SK-N-SH treated with all-trans-retinoic acid at 6 μM for 48 hours (cell line): ENCODE data around the gene IQSEC1.

Experiments
- ATAC-seq: fragments of 200-7000 bp; cut with Tn5 transposase; 3 replicates; pipeline ENCODE4 v1.9.1; 2020; ENCODE audit warnings: mild to moderate bottlenecking, moderate library complexity
- ARNTL ChIP-seq: fragments of 450-650 bp; formaldehyde crosslinking; IDR thresholded peaks from 2 replicates; pipeline ENCODE4 v1.5.0; 2020; ENCODE audit warnings: low read depth, mild to moderate bottlenecking, moderate library complexity, borderline replicate concordance
- BACH2 ChIP-seq: fragments of 250-450 bp; sonication (Bioruptor Pico); IDR thresholded peaks from 2 replicates; pipeline ENCODE4 v1.9.0; 2021; ENCODE audit warnings: mild to moderate bottlenecking, borderline replicate concordance
- CSDC2 ChIP-seq: fragments of 250-450 bp; sonication (Bioruptor Pico); IDR thresholded peaks from 2 replicates; pipeline ENCODE4 v1.5.0; 2020; ENCODE audit warnings: mild to moderate bottlenecking, moderate library complexity
- ESRRG ChIP-seq: fragments of 250-450 bp; sonication (Bioruptor Pico); IDR thresholded peaks from 2 replicates; pipeline ENCODE4 v1.6.1; 2021; ENCODE audit warnings: mild to moderate bottlenecking
- PATZ1 ChIP-seq: fragments of 250-450 bp; sonication (Bioruptor Pico); IDR thresholded peaks from 2 replicates; pipeline ENCODE4 v1.8.0; 2020; ENCODE audit warnings: mild to moderate bottlenecking, moderate library complexity, borderline replicate concordance
- POU6F1 ChIP-seq: fragments of 250-450 bp; sonication (Bioruptor Pico); IDR thresholded peaks from 2 replicates; pipeline ENCODE4 v1.8.0; 2021; ENCODE audit warnings: low read depth, mild to moderate bottlenecking, moderate library complexity, borderline replicate concordance
- PPARA ChIP-seq: fragments of 250-450 bp; sonication (Bioruptor Pico); IDR thresholded peaks from 2 replicates; pipeline ENCODE4 v1.5.0; 2020; ENCODE audit warnings: mild to moderate bottlenecking, borderline replicate concordance
- TSHZ2 ChIP-seq: fragments of 250-450 bp; sonication (Bioruptor Pico); IDR thresholded peaks from 2 replicates; pipeline ENCODE4 v1.5.0; 2020; ENCODE audit warnings: mild to moderate bottlenecking, moderate library complexity
- ZFP3 ChIP-seq: fragments of 250-450 bp; sonication (Bioruptor Pico); IDR thresholded peaks from 2 replicates; pipeline ENCODE4 v1.5.0; 2020; ENCODE audit warnings: mild to moderate bottlenecking, moderate library complexity
- ZNF565 ChIP-seq: fragments of 450-650 bp; formaldehyde crosslinking; conservative IDR thresholded peaks from 2 replicates; pipeline ENCODE4 v1.5.0; 2020; ENCODE audit warnings: low read depth, mild to moderate bottlenecking, moderate library complexity
- ZNF70 ChIP-seq: fragments of 450-650 bp; formaldehyde crosslinking; IDR thresholded peaks from 2 replicates; pipeline ENCODE4 v1.5.0; 2020; ENCODE audit warnings: mild to moderate bottlenecking, moderate library complexity
- TF ChIP-seq, protein P1 (sequence below): fragments of 250-450 bp; sonication (Bioruptor Pico); IDR thresholded peaks from 2 replicates; pipeline ENCODE4 v1.5.1; 2021; ENCODE audit warnings: mild to moderate bottlenecking, moderate library complexity
- TF ChIP-seq, protein P2 (sequence below): fragments of 250-450 bp; sonication (Bioruptor Pico); IDR thresholded peaks from 2 replicates; pipeline ENCODE4 v1.5.1; 2020; ENCODE audit warnings: low read depth, mild to moderate bottlenecking, moderate library complexity

IQSEC1 gene

DNA sequence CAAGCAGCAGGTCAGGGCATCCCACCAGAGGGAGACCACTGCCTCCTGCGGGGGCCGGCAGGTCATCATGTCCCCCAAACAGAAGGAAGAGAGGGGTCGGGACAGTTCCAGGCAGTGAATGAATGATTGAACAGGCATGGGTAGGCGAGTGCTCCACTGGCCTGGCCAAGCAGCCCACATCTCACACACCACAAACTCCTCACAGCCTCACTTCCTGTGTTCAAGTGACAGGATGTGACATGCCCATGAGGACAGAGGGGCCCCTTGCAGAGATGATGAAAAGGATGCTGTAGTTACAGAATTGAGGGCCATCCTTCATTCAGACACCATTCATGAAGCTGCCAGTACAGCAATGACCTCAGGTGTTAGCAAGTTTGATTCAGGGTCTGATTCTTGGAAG, 3.7 kb downstream of the IQSEC1 start:
- TF ChIP-seq BACH2, result no peak
- TF ChIP-seq, all 23 proteins: peak for 0
- no peak for ATAC-seq

DNA sequence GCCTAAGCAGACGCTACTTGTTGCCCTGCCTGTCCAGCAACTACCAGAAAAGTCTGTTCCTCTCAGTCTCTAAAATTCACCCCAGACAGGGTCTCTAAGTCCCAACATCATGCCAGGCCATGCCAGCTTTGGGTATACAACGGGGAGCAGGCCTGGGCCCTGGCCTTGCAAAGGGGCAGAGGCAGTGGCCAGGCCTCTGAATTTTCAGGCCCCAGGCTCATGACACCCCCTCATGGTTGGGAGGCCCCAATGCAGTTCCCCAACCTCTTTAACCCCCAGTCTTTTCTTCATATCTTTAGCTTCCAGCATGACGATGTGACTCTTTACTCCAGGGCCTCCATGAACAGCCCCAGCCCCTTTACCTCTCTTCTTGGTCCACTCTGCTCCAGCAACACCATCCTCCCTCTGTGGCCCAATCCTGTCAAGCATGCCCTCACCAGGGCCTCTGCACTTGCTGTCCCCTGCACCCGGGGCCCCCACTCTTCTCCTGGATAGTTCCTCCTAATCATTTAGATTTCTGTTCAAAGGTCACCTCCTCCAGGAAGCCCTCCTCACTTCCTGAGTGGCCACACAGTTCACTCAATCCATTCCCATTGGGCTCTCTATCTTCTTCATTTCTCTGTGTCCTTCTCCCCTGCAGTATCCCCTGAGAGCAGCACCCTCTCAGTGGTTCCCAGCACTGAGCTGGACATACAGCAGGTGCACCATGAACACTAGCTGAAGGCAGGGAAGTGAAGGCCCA, 4.8 kb downstream of the IQSEC1 start:
- no peak for TF ChIP-seq ZFP3 (CRISPR knock-in tag)
- TF ChIP-seq ZNF565, result no peak
- TF ChIP-seq PPARA (CRISPR knock-in tag), result no peak
- TF ChIP-seq TSHZ2 (CRISPR knock-in tag), result no peak
- TF ChIP-seq, protein P1, sequence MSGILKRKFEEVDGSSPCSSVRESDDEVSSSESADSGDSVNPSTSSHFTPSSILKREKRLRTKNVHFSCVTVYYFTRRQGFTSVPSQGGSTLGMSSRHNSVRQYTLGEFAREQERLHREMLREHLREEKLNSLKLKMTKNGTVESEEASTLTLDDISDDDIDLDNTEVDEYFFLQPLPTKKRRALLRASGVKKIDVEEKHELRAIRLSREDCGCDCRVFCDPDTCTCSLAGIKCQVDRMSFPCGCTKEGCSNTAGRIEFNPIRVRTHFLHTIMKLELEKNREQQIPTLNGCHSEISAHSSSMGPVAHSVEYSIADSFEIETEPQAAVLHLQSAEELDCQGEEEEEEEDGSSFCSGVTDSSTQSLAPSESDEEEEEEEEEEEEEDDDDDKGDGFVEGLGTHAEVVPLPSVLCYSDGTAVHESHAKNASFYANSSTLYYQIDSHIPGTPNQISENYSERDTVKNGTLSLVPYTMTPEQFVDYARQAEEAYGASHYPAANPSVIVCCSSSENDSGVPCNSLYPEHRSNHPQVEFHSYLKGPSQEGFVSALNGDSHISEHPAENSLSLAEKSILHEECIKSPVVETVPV (CRISPR knock-in tag), result no peak
- TF ChIP-seq ARNTL (CRISPR knock-in tag), result no peak
- ATAC-seq, result no peak

- no peak for ATAC-seq
- no peak for TF ChIP-seq BACH2
- no peak for TF ChIP-seq PATZ1
Observed at GRCh38 chr3:13067778-13068177, 5.5 kb downstream of the IQSEC1 start.

- no peak for TF ChIP-seq PATZ1
- TF ChIP-seq, protein P1 (CRISPR knock-in tag), result no peak
- TF ChIP-seq, protein P2, sequence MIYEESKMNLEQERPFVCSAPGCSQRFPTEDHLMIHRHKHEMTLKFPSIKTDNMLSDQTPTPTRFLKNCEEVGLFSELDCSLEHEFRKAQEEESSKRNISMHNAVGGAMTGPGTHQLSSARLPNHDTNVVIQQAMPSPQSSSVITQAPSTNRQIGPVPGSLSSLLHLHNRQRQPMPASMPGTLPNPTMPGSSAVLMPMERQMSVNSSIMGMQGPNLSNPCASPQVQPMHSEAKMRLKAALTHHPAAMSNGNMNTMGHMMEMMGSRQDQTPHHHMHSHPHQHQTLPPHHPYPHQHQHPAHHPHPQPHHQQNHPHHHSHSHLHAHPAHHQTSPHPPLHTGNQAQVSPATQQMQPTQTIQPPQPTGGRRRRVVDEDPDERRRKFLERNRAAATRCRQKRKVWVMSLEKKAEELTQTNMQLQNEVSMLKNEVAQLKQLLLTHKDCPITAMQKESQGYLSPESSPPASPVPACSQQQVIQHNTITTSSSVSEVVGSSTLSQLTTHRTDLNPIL (CRISPR knock-in tag), result no peak
- TF ChIP-seq CSDC2 (CRISPR knock-in tag), result no peak
- TF ChIP-seq POU6F1, result no peak
- no peak for TF ChIP-seq ESRRG
- TF ChIP-seq ZFP3 (CRISPR knock-in tag), result no peak
- TF ChIP-seq BACH2, result no peak
- no peak for TF ChIP-seq ZNF70 (CRISPR knock-in tag)
- ATAC-seq, result no peak
Observed at GRCh38 chr3:13066834-13067233, 6.4 kb downstream of the IQSEC1 start.
